ENCODE data around the gene RPP25. TPM values are rescaled to one million over a fixed set of nuclear protein-coding genes. Genes with fewer than 3 reads are reported as not detected.
A peak's percentile ranks its signal among the peaks of the same experiment; 100 is the strongest.

Gene RPP25
- total and polyA plus RNA-seq, 4 experiments from 2014 or later = 2.6 to 2.8 (median 2.7) TPM

DNA sequence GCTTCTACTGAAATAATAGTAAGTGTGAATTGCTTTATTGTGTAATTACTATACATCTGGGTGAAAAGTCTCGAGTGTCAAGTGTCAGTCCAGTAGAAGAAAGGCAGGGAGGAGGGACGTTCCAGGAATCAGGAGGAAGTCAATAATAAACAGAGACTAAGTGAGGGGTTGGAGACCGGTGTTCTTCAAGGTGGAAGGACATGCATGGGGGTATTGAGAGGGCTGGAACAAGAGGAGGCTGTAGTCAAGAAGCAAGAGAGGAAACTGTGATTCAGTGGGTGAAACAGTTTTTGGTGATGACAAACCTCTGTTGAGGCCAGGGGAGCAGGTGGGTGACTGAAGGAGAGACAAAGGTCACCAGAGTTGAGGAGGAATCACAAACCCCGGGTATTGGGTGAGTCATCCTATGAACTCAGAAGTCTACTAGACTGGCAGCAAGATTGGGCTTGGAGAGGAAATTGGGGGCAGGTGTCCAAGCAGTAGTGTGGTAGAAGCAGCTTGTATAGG, 27.2 kb upstream of the RPP25 start:
- POLR2A ChIA-PET (ENCODE audit: partially characterized antibody) = no interaction called here
- Mint-ChIP-seq H3K27me3 (peaks cover 6 to 21% of the 10 kb centered on the region in 2 donors), H3K4me1 (no peaks in the 10 kb centered on the region), H3K9me3 (no peaks in the 10 kb centered on the region), H3K36me3 (no peaks in the 10 kb centered on the region), H3K27ac (no peak overlapping the region), H3K4me3 (no peak overlapping the region)
- H3K9me3 ChIP-seq (ENCODE audit: control insufficient read depth in 1 of 2, low read length in 2 of 2) = no peaks in the 10 kb centered on the region
- H3K4me3 ChIP-seq (ENCODE audit: low read length in 2 of 2) = no peak overlapping the region
- H3K27ac ChIP-seq (ENCODE audit: low read depth, low read length) = no peak overlapping the region
- CTCF ChIA-PET (ENCODE audit: partially characterized antibody) = interaction anchor here (1.1 to 1.4 kb wide), 2 partner anchors 10 to 82 kb away, joined by 3 read pairs; no protein-coding TSS in a partner anchor
- H3K36me3 ChIP-seq (ENCODE audit: insufficient read depth, low read length) = no peaks in the 10 kb centered on the region
- H3K27me3 ChIP-seq (ENCODE audit: insufficient read depth, low read length) = no peaks in the 10 kb centered on the region
- DNase-seq = no peak
- intact Hi-C loops (cut with micrococcal nuclease) = no loop called here
- H3K4me1 ChIP-seq (ENCODE audit: insufficient read depth, low read length) = no peaks in the 10 kb centered on the region

DNA sequence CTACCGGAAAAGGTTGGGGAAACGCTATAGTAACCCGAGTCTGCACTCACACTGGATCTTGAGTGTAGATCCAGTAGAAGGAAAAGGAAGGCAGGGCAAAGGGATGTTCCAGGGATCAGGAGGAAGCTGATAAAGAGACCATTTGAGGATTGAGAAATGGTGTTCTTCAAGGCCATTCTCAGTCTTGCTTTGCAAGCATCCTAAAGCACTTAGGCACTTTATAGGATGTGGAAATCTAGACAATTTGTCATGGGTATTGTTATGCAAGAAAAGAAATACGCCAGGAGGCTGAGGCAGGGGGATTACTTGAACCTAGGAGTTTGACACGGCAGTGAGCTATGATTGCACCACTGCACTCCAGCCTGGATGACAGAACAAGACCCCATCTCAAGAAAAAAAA, 25.6 kb upstream of the RPP25 start:
- Histone ChIP-seq H3K4me3 (ENCODE audit: low read length in 2 of 2) (no peak overlapping the region), H3K9me3 (ENCODE audit: control insufficient read depth in 1 of 2, low read length in 2 of 2) (no peaks in the 10 kb centered on the region), H3K27me3 (ENCODE audit: insufficient read depth, low read length) (no peaks in the 10 kb centered on the region), H3K27ac (ENCODE audit: low read depth, low read length) (no peak overlapping the region), H3K36me3 (ENCODE audit: insufficient read depth, low read length) (no peaks in the 10 kb centered on the region), H3K4me1 (ENCODE audit: insufficient read depth, low read length) (no peaks in the 10 kb centered on the region)
- H3K27ac Mint-ChIP-seq = peak overlapping the region in 1 of 7 donors; percentile 66
- H3K36me3 Mint-ChIP-seq = no peaks in the 10 kb centered on the region
- no peaks in the 10 kb centered on the region for H3K9me3 Mint-ChIP-seq
- ChIA-PET CTCF (ENCODE audit: partially characterized antibody) (interaction anchor here (1.1 kb wide), 1 partner anchor 351 kb away, joined by 3 read pairs; no protein-coding TSS in a partner anchor), POLR2A (ENCODE audit: partially characterized antibody) (no interaction called here)
- no peaks in the 10 kb centered on the region for H3K4me1 Mint-ChIP-seq
- peaks cover 6 to 21% of the 10 kb centered on the region in 2 donors for H3K27me3 Mint-ChIP-seq
- peak overlapping the region in 1 of 8 donors; percentile 54 for H3K4me3 Mint-ChIP-seq
- intact Hi-C loops (cut with micrococcal nuclease) = no loop called here
- no peak for DNase-seq

DNA sequence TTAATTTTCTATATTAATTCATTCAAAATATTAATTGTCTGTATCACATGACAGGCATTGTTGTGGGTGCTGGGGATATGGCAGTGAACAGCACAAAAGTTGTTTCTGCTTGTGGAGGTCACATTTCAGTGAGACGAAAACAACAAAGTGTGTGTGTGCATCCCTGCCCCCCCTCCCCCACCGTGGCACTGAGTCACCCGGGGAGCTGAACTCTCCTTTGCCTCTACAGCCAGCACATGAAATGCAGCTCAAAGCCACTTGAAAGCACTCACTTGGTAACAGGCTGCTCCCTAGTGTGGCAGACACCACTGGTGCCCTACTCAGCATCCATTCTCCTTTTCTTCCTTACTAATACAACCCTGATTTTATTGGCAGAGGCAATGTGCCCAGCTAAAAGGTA, 21.9 kb upstream of the RPP25 start:
- H3K27ac ChIP-seq (ENCODE audit: low read depth, low read length) = no peak overlapping the region
- ChIA-PET CTCF (ENCODE audit: partially characterized antibody) (interaction anchor here (0.6 kb wide), 1 partner anchor 10 kb away, joined by 3 read pairs; no protein-coding TSS in a partner anchor), POLR2A (ENCODE audit: partially characterized antibody) (no interaction called here)
- intact Hi-C loops (cut with micrococcal nuclease) = no loop called here
- H3K4me1 Mint-ChIP-seq = no peaks in the 10 kb centered on the region
- H3K9me3 ChIP-seq (ENCODE audit: control insufficient read depth in 1 of 2, low read length in 2 of 2) = no peaks in the 10 kb centered on the region
- H3K4me3 ChIP-seq (ENCODE audit: low read length in 2 of 2) = no peak overlapping the region
- peaks cover 6 to 7% of the 10 kb centered on the region in 2 donors for H3K27me3 Mint-ChIP-seq
- DNase-seq = no peak
- no peak overlapping the region for H3K4me3 Mint-ChIP-seq
- no peaks in the 10 kb centered on the region for H3K27me3 ChIP-seq (ENCODE audit: insufficient read depth, low read length)
- H3K9me3 Mint-ChIP-seq = no peaks in the 10 kb centered on the region
- no peaks in the 10 kb centered on the region for H3K4me1 ChIP-seq (ENCODE audit: insufficient read depth, low read length)
- H3K36me3 ChIP-seq (ENCODE audit: insufficient read depth, low read length) = no peaks in the 10 kb centered on the region
- H3K27ac Mint-ChIP-seq = peak overlapping the region in 1 of 7 donors; percentile 31
- H3K36me3 Mint-ChIP-seq = no peaks in the 10 kb centered on the region

DNA sequence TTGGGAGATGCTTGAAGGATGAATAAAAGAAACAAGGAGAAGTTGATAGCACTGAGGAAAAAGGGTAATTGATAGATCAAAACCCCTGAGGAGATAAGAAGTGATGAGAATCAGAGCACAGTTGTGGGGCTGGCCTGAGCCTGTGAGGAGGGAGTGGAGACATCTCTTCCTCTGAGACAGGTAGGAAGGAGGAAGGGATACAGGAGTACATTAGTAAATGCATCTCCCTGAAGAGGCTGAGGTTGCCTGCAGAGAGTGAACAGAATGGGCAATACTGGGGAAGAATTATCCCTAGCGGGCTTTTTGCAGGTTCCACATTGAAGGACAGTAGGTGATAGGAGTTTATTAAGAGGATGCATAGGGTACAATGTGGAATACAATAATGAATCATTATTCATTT, 21.5 kb upstream of the RPP25 start:
- Mint-ChIP-seq H3K4me1 (no peaks in the 10 kb centered on the region), H3K27ac (no peak overlapping the region), H3K27me3 (peaks cover 8 to 9% of the 10 kb centered on the region in 2 donors), H3K36me3 (no peaks in the 10 kb centered on the region), H3K4me3 (no peak overlapping the region), H3K9me3 (no peaks in the 10 kb centered on the region)
- Histone ChIP-seq H3K9me3 (ENCODE audit: control insufficient read depth in 1 of 2, low read length in 2 of 2) (no peaks in the 10 kb centered on the region), H3K27me3 (ENCODE audit: insufficient read depth, low read length) (peaks cover 1% of the 10 kb centered on the region), H3K4me3 (ENCODE audit: low read length in 2 of 2) (no peak overlapping the region), H3K4me1 (ENCODE audit: insufficient read depth, low read length) (no peaks in the 10 kb centered on the region), H3K36me3 (ENCODE audit: insufficient read depth, low read length) (no peaks in the 10 kb centered on the region), H3K27ac (ENCODE audit: low read depth, low read length) (no peak overlapping the region)
- no peak for DNase-seq
- POLR2A ChIA-PET (ENCODE audit: partially characterized antibody) = no interaction called here
- CTCF ChIA-PET (ENCODE audit: partially characterized antibody) = no interaction called here
- intact Hi-C loops (cut with micrococcal nuclease) = no loop called here

DNA sequence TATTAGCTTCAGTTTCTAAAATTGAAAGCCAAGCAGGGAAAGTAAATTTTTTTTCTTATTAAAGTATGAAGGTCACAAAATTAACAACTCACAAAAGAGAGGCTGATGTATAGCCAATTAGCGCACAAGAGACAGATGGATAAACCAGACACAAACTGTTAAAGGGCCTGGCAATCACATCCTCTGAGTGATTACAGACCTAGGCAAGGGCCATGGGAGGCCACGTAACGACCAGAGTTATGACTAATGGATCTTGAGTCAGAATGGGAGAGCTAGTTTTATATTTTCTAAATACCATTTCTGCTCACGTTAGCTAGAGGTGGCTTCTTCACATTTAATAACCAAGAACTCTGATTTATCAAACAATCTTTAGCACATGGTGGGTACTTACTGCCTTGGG, 21.0 kb upstream of the RPP25 start:
- intact Hi-C loops (cut with micrococcal nuclease) = no loop called here
- H3K36me3 ChIP-seq (ENCODE audit: insufficient read depth, low read length) = no peaks in the 10 kb centered on the region
- H3K4me1 ChIP-seq (ENCODE audit: insufficient read depth, low read length) = no peaks in the 10 kb centered on the region
- no peak for DNase-seq
- ChIA-PET CTCF (ENCODE audit: partially characterized antibody) (no interaction called here), POLR2A (ENCODE audit: partially characterized antibody) (no interaction called here)
- peaks cover 6% of the 10 kb centered on the region for H3K27me3 ChIP-seq (ENCODE audit: insufficient read depth, low read length)
- Mint-ChIP-seq H3K27me3 (peaks cover 12% of the 10 kb centered on the region in 2 donors), H3K27ac (no peak overlapping the region), H3K36me3 (no peaks in the 10 kb centered on the region), H3K4me3 (no peak overlapping the region), H3K9me3 (no peaks in the 10 kb centered on the region), H3K4me1 (no peaks in the 10 kb centered on the region)
- no peaks in the 10 kb centered on the region for H3K9me3 ChIP-seq (ENCODE audit: control insufficient read depth in 1 of 2, low read length in 2 of 2)
- H3K4me3 ChIP-seq (ENCODE audit: low read length in 2 of 2) = no peak overlapping the region
- no peak overlapping the region for H3K27ac ChIP-seq (ENCODE audit: low read depth, low read length)

DNA sequence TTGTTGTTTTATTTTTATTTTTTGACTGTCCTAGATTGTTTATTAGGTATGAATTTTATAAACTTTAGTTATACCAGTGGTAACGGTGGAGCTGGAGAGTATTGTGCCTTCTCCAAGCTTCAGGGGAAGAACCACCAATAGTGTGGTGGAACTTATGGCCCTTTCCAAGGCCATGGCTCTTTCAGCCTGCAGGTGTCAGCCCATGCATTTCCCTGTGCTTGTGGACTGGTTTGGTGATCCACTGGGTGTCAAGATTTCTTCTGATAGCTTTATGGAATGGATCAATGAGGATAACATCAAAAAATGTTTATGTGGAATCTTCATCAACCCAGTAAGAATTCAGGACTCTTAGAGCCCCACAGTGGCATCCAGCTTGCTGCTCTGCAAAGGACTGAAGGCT, 19.6 kb upstream of the RPP25 start:
- intact Hi-C loops (cut with micrococcal nuclease) = no loop called here
- H3K27me3 Mint-ChIP-seq = peaks cover 10 to 12% of the 10 kb centered on the region in 2 donors
- H3K9me3 ChIP-seq (ENCODE audit: control insufficient read depth in 1 of 2, low read length in 2 of 2) = no peaks in the 10 kb centered on the region
- H3K36me3 Mint-ChIP-seq = no peaks in the 10 kb centered on the region
- H3K4me3 Mint-ChIP-seq = no peak overlapping the region
- no peak overlapping the region for H3K27ac ChIP-seq (ENCODE audit: low read depth, low read length)
- H3K4me1 ChIP-seq (ENCODE audit: insufficient read depth, low read length) = no peaks in the 10 kb centered on the region
- H3K9me3 Mint-ChIP-seq = no peaks in the 10 kb centered on the region
- H3K4me3 ChIP-seq (ENCODE audit: low read length in 2 of 2) = no peak overlapping the region
- POLR2A ChIA-PET (ENCODE audit: partially characterized antibody) = no interaction called here
- H3K27me3 ChIP-seq (ENCODE audit: insufficient read depth, low read length) = peaks cover 7% of the 10 kb centered on the region
- H3K4me1 Mint-ChIP-seq = no peaks in the 10 kb centered on the region
- H3K27ac Mint-ChIP-seq = no peak overlapping the region
- DNase-seq = no peak
- CTCF ChIA-PET (ENCODE audit: partially characterized antibody) = no interaction called here
- H3K36me3 ChIP-seq (ENCODE audit: insufficient read depth, low read length) = no peaks in the 10 kb centered on the region

DNA sequence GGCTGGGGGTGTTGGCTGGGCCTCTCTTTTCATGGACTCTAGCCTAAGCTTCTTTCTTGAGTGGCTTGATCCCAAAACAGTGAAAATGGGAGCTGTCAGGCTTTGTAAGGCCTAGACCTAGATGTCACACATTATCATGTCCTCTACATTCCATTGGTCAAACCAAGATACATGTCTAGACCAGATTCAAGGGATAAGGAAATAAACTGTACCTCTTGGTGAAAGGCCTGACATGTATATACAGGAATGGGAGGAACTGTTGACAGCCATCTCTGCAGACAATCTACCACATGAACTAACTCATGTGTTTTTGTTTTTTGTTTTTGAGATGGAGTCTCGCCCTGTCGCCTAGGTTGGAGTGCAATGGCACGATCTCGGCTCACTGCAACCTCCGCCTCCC, 11.1 kb upstream of the RPP25 start:
- no peak for DNase-seq
- Mint-ChIP-seq H3K27me3 (peaks cover 0 to under 1% of the 10 kb centered on the region in 2 donors), H3K36me3 (no peaks in the 10 kb centered on the region), H3K9me3 (no peaks in the 10 kb centered on the region), H3K4me1 (no peaks in the 10 kb centered on the region), H3K4me3 (no peak overlapping the region), H3K27ac (no peak overlapping the region)
- H3K27me3 ChIP-seq (ENCODE audit: insufficient read depth, low read length) = peaks cover 1% of the 10 kb centered on the region
- H3K9me3 ChIP-seq (ENCODE audit: control insufficient read depth in 1 of 2, low read length in 2 of 2) = no peaks in the 10 kb centered on the region
- no peaks in the 10 kb centered on the region for H3K4me1 ChIP-seq (ENCODE audit: insufficient read depth, low read length)
- intact Hi-C loops (cut with micrococcal nuclease) = no loop called here
- ChIA-PET CTCF (ENCODE audit: partially characterized antibody) (interaction anchor here (0.7 to 1.7 kb wide), 2 partner anchors 17 to 46 kb away, joined by 3 to 5 read pairs; no protein-coding TSS in a partner anchor), POLR2A (ENCODE audit: partially characterized antibody) (no interaction called here)
- no peaks in the 10 kb centered on the region for H3K36me3 ChIP-seq (ENCODE audit: insufficient read depth, low read length)
- H3K4me3 ChIP-seq (ENCODE audit: low read length in 2 of 2) = no peak overlapping the region
- no peak overlapping the region for H3K27ac ChIP-seq (ENCODE audit: low read depth, low read length)

Measured in CD4-positive, alpha-beta memory T cell (primary cell).